Endothelial cell (in vitro differentiated cells): ENCODE data around the gene TSC1. TPM values are rescaled to one million over a fixed set of nuclear protein-coding genes. Genes with fewer than 3 reads are reported as not detected.

Experiments
- DNase-seq: peaks from one replicate; pipeline ENCODE4 v3.0.0; 2021; ENCODE audit warnings: low spot score
- H3K27ac Mint-ChIP-seq: one replicate; pipeline ENCODE4 v1.8.0; 2021; ENCODE audit warnings: mixed read lengths, inconsistent platforms; ENCODE audit not compliant: unreplicated experiment
- H3K27me3 Mint-ChIP-seq: one replicate; pipeline ENCODE4 v1.8.0; 2021; ENCODE audit warnings: mild to moderate bottlenecking, moderate library complexity, mixed read lengths, inconsistent platforms; ENCODE audit not compliant: unreplicated experiment
- H3K36me3 Mint-ChIP-seq: one replicate; pipeline ENCODE4 v1.8.0; 2021; ENCODE audit warnings: mild to moderate bottlenecking, low read depth, mixed read lengths, inconsistent platforms; ENCODE audit not compliant: unreplicated experiment
- H3K4me1 Mint-ChIP-seq: one replicate; pipeline ENCODE4 v1.8.0; 2021; ENCODE audit warnings: mild to moderate bottlenecking, mixed read lengths, inconsistent platforms; ENCODE audit not compliant: unreplicated experiment
- H3K4me3 Mint-ChIP-seq: one replicate; pipeline ENCODE4 v1.8.0; 2021; ENCODE audit warnings: mild to moderate bottlenecking, mixed read lengths, inconsistent platforms; ENCODE audit not compliant: unreplicated experiment
- H3K9me3 Mint-ChIP-seq: one replicate; pipeline ENCODE4 v1.8.0; 2021; ENCODE audit warnings: mixed read lengths, inconsistent platforms; ENCODE audit not compliant: unreplicated experiment
- CTCF ChIP-seq: fragments of 200-600 bp; sonication (generic); IDR thresholded peaks from one replicate; pipeline ENCODE4 v1.5.0; 2021; ENCODE audit warnings: antibody characterized with exemption; ENCODE audit not compliant: unreplicated experiment
- total RNA-seq: library from RNA; stranded (reverse); fragmentation: NEBNext Ultra II Directional; extraction: Animal tissue kit (Norgen Biotek cat#: 25700); gene quantifications from one replicate; pipeline ENCODE4 v1.2.1, GENCODE V29; 2021; ENCODE audit not compliant: unreplicated experiment

The TSC1 gene
- total RNA-seq, 1 donor from 2014 or later: 65.3 TPM

DNA sequence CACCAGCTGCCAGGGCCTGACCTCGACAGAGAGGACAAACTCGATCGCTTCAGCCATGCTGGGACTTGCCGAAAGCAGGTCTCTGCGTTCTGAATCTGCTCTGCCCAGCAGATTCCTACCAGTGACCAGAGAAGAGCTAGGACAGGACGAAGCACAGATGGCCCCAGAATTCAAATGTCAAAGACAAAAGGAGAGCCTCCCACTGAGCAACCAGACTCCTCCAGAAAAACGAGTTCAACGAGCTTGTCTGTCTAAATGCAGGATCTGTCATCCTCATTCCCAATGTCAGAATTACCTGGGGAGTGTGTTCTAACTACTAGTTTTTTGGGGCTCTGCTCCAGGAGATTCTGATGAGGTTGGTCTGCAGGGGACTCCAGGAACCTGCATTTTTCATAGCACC lies 79.7 kb downstream of the TSC1 start:
- Mint-ChIP-seq H3K4me1 (no peaks in the 10 kb centered on the region), H3K36me3 (no peaks in the 10 kb centered on the region), H3K27ac (no peak overlapping the region), H3K4me3 (no peak overlapping the region), H3K27me3 (peaks cover 2% of the 10 kb centered on the region), H3K9me3 (no peaks in the 10 kb centered on the region)
- DNase-seq: no peak
- TF ChIP-seq CTCF: no peak

- H3K4me3 Mint-ChIP-seq: no peak overlapping the region
- no peaks in the 10 kb centered on the region for H3K4me1 Mint-ChIP-seq
- H3K9me3 Mint-ChIP-seq: no peaks in the 10 kb centered on the region
- H3K36me3 Mint-ChIP-seq: no peaks in the 10 kb centered on the region
- DNase-seq: no peak
- peaks cover 2% of the 10 kb centered on the region for H3K27me3 Mint-ChIP-seq
- H3K27ac Mint-ChIP-seq: no peak overlapping the region
- TF ChIP-seq CTCF: no peak
Observed at GRCh38 chr9:132864277-132864676, 80.1 kb downstream of the TSC1 start.

GRCh38 chr9:132863096-132863495 lies 81.3 kb downstream of the TSC1 start:
- peaks cover 6% of the 10 kb centered on the region for H3K27me3 Mint-ChIP-seq
- TF ChIP-seq CTCF: no peak
- H3K36me3 Mint-ChIP-seq: no peaks in the 10 kb centered on the region
- no peak for DNase-seq
- no peak overlapping the region for H3K4me3 Mint-ChIP-seq
- no peak overlapping the region for H3K27ac Mint-ChIP-seq
- H3K4me1 Mint-ChIP-seq: no peaks in the 10 kb centered on the region
- no peaks in the 10 kb centered on the region for H3K9me3 Mint-ChIP-seq

- H3K9me3 Mint-ChIP-seq: no peaks in the 10 kb centered on the region
- H3K4me3 Mint-ChIP-seq: no peak overlapping the region
- H3K27ac Mint-ChIP-seq: no peak overlapping the region
- no peak for TF ChIP-seq CTCF
- H3K36me3 Mint-ChIP-seq: no peaks in the 10 kb centered on the region
- H3K4me1 Mint-ChIP-seq: no peaks in the 10 kb centered on the region
- no peak for DNase-seq
- peaks cover 6% of the 10 kb centered on the region for H3K27me3 Mint-ChIP-seq
Observed at GRCh38 chr9:132862533-132862932, 81.9 kb downstream of the TSC1 start.

DNA sequence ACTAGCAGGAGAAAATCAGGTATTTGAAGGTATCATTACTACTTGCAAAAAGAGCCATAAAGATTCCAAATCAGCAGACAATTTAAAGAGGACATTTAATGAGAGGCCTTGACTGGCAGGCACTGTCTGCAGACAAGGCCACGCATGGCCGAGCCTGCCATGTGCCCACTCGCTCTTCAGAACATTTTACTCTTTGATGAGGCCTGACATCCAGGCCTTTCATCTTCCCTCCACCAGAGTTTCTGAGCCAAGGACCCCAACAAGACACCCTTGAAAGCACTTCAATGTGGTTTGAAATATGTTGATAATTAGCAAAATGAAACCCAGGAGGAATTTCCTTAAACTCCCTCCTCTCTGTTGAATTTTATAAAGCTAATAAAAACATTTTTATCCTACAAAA lies 82.8 kb downstream of the TSC1 start:
- H3K27me3 Mint-ChIP-seq: peaks cover 8% of the 10 kb centered on the region
- no peaks in the 10 kb centered on the region for H3K36me3 Mint-ChIP-seq
- no peak for TF ChIP-seq CTCF
- no peaks in the 10 kb centered on the region for H3K9me3 Mint-ChIP-seq
- no peak overlapping the region for H3K27ac Mint-ChIP-seq
- no peak for DNase-seq
- H3K4me3 Mint-ChIP-seq: no peak overlapping the region
- H3K4me1 Mint-ChIP-seq: peaks cover 3% of the 10 kb centered on the region
